ENCODE measurements around the gene RBM10.

The RBM10 gene

DNA sequence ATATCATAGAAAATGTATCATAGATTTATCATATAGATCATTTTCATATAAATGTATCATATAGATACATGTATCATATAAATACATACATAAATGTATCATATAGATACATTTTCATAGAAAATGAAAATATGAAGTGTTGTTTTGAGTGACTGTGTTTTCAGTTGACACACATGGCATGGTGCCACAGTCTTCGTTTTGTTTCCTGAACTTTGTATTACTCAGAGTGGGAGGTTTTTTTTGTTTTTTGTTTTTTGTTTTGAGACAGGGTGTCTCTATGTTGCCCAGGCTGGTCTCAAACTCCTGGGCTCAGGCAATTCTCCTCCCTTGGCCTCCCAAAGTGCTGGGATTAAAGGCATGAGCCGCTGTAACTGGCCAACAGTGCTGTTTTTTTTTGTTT is 3.9 kb downstream of the RBM10 start:
- no peak for DNase-seq (ENCODE audit: low read depth in 2 of 2)

DNA sequence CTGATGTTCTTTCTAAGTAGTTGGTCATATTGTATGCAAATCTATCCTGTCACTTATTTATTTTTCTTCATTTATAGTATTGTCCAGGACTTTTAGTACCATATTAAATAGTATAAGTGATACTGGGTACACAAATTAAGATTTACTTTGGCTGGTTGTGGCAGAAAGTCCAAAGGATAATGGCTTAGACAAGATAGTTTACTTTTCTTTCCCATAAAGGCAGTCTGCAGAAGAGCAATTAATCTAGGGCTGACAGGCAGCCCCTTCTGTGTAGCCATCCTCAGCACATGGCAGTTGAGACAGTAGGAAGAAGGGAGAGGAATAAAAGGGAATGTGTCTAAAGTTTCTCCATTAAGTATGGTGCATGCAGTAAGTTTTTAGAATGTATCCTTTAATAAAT is 6.4 kb downstream of the RBM10 start:
- no peak for DNase-seq (ENCODE audit: low read depth in 2 of 2)

DNA sequence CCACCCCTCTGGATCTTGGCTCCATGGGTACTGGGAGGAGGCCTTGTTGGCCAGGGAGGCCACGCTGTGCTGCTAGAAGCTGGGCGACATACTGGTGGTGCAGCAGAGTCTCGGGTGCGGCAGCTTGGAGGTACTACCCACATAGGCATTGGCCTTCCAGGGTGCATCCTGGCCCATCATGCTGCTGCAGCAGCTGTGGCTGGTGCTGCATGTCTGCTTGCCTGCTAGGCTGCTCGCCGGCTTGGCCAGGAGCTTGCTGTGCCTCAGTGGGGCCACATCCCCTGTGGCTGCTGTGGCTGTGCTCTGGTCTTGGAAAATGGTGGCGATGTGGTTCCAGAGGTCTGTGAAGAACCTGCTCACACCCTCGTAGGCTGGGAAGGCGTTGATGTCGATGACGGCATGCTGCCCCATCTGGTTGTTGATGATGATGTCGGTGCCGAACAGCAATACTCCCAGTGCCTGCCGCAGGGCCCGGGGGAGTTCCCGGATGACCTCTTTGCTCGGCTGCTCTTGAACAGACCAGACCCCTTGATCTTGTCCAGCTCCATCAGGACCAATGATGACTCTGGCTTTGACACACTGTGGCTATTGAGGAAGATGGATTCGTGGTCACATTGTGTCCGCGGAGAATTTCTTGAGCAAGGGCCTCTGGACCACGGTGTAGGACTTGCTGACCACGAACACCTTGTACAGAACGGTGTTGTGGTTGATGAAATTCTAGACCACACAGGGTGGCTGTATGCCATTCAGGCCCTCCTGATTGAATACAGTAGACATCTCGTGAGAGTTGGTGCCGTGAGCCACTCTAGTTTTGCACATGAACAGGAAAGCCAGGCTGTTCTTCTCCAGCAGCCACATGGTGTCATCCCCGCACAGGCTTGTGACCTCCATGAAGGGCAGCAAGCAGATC is 11.8 kb downstream of the RBM10 start:
- no peak for DNase-seq (ENCODE audit: low read depth in 2 of 2)

DNA sequence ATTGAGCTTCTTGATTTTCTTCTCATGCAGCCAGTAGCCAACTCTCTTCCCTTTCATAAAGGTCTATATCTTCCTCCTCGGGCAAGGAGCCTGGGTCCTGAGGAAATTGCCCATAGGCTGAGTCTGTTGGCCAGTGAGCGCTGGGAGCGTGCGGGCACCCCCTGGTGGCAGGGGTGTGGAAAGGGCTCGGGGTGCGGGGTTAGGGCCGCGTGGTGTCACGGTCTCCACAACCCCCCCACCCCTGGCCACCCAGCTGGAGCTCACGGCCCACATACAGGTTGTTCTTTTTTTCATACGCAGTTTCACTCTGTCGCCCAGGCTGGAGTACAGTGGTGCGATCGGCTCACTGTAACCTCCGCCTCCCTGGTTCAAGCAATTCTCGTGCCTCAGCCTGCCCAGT is 13.1 kb downstream of the RBM10 start:
- DNase-seq (ENCODE audit: low read depth in 2 of 2), result no peak

DNA sequence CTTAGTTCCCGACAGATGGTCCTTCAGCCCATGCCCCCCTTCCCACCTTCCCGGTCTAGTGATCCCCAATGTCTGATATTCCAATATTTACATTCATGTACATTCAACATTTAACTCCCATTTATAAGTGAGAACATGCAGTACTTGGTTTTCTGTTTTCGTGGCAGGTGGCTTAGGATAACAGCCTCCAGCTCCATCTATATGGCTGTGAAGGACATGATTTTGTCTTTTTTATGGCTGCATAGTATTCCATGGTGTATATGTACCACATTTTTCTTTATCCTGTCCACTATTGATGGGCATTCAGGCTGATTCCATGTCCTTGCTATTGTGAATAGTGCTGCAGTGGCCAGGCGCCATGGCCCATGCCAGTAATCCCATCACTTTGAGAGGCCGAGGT is 13.8 kb downstream of the RBM10 start:
- no peak for DNase-seq (ENCODE audit: low read depth in 2 of 2)

DNA sequence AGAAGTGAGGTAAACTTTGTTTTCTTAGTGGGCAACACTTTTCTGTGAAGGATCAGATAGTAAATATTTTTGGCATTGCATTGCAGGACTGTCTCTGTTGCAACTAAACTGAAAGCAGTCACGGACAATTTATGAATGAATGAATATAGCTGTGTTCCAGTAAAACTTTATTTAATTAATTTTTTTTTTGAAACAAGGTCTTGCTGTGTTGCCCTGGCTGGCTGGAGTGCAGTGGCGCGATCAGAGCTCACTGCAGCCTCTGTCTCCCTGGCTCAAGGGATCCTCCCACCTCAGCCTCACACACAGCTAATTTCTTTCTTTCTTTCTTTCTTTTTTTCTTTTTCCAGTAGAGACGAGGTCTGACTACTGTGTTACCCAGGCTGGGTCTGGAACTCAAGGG is 15.8 kb downstream of the RBM10 start:
- no peak for DNase-seq (ENCODE audit: low read depth in 2 of 2)

DNA sequence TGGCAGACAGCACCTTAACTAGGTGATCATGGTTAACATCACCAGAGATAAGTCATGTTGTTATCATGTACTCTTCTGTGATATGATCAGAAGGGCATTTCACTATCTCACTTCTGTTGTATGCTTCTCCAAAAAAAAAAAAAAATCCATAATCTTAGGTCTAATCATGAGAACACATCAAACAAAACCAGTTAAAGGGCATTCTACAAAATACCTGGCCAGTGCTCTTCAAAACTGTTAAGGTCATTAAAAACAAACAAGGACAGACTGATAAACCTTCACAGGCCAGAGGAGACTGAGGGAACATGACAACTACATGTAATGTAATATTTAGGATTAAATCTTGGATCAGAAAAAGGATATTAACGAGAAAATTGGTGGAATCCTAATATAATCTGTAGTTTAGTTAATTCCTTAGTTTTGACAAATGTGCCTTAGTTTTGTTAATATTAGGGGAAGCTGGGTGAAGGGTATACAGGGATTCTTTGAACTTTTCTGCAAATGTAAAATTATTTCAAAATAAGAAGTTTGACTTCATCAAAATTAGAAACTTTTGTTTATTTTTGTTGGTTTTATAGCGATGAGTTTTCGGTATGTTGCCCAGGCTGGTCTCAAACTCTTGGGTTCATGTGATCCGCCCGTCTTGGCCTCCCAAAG is 18.0 kb downstream of the RBM10 start:
- no peak for DNase-seq (ENCODE audit: low read depth in 2 of 2)

DNA sequence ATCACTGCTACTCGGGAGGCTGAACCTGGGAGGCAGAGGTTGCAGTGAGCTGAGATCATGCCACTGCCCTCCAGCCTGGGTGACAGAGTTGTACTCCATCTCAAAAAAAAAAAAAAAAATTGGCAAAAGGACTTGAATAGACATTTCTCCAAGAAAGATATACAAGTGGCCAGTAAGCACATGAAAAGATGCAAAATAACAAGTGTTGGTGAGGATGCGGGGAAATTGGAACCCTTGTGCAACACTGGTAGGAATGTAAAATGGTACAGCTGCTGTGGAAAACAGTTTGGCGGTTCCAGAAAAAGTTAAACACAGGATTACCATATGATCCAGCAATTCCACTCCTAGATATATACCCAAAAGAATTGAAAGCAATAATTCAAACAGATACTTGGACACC is 19.4 kb downstream of the RBM10 start:
- no peak for DNase-seq (ENCODE audit: low read depth in 2 of 2)

DNA sequence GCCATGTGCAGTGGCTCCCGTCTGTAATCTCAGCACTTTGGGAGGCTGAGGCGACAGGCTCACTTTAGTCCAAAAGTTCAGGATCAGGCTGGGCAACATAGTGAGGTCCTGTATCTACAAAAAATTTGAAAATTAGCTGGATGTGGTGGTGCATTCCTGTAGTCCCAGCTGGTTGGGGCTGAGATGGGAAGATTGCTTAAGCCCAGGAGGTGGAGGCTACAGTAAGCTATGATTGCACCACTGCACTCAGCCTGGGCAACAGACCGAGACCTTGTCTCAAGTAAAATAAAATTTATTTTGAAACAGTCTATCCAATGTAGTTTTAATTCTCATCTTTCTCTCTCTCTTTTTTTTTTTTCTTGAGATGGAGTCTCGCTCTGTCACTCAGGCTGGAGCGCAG is 21.1 kb downstream of the RBM10 start:
- no peak for DNase-seq (ENCODE audit: low read depth in 2 of 2)

DNA sequence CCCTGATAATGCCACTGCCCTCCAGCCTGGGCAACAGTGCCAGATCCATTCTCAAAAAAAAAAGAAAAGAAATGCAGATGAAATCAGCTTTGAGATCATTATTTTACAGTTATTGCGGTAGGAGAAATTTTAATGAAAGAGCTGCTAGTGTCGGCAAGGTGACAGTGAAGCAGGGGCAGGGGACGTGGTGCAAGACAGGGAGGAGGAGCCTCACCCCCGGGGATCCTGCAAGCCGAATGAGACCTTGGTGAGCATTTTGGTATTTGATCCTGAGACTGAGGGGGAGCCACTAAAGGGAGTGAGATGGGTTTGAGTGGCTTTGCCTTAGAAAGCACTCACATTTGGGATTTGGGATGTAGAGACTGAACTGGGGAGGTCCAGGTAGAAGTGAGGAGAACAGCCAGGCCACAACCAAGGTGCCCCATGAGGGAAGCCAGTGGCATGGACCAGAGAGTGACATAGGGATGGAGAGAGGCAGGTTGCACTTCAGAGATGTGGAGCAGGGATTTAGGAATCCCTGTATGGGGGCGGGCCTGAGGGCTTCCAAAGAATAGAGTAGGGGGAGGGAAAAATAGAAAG is 23.6 kb downstream of the RBM10 start:
- no peak for DNase-seq (ENCODE audit: low read depth in 2 of 2)

DNA sequence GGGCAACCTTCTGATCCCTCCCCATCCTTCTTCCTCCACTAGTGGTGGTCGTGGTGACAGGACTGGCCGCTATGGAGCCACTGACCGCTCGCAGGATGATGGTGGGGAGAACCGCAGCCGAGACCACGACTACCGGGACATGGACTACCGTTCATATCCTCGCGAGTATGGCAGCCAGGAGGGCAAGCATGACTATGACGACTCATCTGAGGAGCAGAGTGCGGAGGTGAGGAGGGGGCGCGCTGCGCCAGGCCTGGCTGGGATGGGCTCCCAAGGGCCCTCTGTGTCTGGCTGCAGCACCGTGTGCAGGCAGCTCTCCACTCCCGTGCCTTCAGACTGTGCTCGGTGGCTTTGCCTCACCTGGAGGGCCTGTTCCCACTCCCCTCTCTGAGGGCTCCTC is 24.3 kb downstream of the RBM10 start:
- DNase-seq (ENCODE audit: low read depth in 2 of 2), result no peak

DNA sequence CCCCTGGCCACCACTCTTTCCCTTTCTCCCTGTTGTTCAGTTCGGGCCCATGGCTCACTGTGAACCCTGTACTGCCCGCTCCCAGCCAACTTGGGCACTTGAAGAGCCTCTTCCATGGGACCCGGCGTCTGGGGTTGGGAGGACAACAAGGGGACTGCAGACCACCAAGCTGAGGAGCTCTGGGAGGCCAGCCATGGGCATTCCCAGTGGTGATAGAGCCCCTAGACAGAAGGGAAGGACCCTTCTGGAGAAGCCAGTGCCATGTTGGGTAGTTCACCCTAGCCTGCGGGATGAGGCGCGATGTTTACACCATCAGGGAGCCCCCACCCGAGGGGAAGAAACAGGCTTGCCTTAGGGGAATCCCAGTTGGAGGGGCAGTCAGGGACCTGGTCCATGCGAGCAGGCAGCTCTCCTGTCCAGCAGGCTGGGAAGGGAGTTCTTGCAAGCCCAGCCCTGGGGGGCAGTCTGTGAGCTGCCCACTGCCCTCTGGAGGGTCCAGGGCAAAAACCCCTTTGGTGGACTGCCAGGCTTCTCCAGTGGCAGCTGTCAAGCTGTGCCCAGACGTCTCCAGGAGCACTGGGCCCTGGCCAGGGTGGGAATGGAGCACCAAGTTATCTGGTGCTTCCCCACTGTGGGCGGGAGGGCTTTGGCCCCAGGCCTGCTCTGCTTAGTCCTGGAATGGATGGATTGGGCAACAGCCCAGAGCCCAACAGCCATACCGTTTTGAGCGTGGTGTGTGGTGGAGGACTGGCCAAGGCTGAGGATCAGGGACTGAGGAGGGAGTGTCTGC is 24.9 kb downstream of the RBM10 start:
- no peak for DNase-seq (ENCODE audit: low read depth in 2 of 2)

DNA sequence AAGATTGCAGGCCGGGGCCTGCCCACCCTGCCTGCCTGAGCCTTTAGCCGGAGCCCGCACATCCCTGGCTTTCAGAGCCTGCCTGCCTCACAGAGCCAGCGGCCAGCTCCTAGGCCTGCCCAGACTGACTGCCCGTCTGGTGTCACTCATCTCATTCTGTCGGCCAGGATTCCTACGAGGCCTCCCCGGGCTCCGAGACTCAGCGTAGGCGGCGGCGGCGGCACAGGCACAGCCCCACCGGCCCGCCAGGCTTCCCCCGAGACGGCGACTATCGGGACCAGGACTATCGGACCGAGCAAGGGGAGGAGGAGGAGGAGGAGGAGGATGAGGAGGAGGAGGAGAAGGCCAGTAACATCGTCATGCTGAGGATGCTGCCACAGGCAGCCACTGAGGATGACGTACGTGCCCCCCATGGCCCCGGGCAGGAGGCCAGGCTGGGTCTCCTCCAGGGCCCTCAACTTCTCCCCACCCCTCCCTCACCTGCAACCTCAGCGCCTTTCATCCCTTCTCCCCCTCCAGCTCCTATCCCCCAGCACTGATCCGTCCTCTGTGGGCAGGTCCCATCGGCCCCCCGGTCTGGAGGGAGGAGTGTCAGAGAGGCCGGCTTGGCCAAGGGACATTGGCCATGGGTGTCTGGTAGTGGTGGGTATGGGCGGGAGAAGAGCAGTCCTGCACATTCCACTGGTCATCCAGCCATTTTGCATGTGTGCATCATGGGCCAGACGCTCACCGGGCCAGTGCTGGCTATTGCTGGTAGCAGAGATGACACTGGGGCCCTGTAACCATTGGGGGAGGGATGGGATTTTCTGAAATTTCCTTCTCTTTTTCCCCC is 26.1 kb downstream of the RBM10 start:
- no peak for DNase-seq (ENCODE audit: low read depth in 2 of 2)

DNA sequence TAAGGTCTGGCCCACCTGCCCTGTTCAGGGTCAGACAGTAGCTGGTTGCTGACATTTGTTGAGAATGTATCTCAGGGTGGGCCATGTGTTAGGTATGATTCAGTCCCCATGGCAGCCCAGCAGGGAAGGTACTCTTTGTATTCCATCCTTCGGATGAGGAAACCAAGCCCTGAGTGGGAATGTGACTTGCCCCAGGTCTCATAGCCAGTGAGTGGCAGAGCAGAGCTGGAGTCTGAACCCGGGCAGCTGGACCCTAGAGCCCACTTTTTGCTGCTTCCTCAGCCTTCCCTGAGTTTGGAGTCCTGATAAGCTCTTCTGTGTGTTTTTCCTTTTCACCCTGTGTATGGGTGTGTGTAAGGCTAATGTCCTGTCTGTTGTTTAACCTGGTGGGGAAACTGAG is 27.0 kb downstream of the RBM10 start:
- no peak for DNase-seq (ENCODE audit: low read depth in 2 of 2)

DNA sequence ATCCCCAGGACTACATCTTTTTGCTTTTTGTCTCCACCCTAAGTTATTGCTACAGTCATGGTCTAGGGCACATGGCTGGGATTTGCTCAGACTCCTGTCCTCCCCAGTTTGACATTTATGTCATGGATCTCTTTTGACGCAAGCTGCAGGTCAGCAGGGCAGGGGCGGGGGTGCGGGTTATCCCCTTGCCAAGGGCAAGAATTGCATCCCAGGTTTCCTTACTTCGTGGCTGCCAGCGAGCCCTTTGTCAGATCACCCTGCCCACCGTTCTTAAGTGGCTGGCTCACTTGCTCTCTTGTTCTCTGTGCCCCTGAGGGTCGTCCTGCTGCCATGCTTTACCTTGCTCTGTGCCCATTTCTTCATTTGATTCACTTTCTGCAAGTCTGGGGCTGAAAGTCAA is 27.5 kb downstream of the RBM10 start:
- DNase-seq (ENCODE audit: low read depth in 2 of 2), result no peak

DNA sequence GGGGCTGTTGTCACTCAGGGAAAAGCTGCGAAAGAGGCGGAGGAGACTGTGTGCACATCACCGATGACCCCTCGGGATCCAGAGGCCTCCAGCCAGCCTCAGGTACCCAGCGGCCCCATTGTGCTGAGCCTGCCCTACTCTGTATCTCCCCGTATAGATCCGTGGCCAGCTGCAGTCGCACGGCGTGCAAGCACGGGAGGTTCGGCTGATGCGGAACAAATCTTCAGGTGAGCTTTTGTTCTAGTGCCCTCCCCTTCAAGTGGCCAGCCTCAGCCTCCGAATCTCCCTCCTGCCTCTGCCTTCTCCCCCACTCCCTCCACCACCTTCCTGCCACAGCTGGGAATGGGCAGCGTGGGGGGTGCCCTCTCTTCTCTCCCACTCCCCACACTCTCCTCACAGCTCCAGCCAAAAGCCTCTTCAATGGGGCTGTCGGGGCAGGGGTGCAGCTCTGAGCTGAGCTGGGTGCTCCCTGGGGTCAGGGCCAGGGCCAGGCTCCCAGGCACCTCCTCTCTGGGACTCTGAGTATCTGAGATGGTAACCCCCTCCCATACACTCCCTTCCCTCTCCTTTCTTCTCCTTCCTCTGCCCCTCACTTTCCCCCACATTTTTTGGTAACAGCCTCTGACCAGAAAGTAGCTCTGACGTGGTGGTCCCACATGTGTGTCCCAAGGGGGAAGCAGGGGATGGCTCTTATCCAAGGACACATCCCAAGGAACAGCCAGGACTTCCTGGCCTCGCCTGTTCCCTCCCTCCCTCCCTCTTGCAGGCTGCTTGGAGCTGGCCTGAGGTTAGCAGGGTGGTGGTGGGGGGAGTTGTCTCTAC is 28.2 kb downstream of the RBM10 start:
- DNase-seq (ENCODE audit: low read depth in 2 of 2), result no peak

DNA sequence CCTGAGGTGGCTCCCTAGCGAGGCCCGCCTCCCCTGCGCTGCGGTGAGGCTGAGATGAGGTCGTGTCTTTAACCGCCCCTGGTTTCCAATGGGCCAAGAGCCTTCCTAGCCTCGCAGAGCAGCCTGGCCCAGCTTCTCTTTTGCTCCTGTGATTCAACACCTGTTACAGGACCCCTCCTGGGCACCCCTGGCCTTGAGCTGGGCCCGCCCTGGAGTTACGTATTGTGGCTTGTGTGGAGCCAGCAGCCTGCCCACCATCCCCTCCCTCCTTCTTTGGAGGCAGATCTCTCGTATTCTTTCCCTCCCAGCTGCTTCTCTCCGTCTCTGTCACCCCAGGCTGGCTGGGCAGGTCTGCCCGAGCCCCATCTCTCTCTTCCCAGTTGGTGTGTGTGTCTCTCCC is 29.4 kb downstream of the RBM10 start:
- DNase-seq (ENCODE audit: low read depth in 2 of 2), result no peak

DNA sequence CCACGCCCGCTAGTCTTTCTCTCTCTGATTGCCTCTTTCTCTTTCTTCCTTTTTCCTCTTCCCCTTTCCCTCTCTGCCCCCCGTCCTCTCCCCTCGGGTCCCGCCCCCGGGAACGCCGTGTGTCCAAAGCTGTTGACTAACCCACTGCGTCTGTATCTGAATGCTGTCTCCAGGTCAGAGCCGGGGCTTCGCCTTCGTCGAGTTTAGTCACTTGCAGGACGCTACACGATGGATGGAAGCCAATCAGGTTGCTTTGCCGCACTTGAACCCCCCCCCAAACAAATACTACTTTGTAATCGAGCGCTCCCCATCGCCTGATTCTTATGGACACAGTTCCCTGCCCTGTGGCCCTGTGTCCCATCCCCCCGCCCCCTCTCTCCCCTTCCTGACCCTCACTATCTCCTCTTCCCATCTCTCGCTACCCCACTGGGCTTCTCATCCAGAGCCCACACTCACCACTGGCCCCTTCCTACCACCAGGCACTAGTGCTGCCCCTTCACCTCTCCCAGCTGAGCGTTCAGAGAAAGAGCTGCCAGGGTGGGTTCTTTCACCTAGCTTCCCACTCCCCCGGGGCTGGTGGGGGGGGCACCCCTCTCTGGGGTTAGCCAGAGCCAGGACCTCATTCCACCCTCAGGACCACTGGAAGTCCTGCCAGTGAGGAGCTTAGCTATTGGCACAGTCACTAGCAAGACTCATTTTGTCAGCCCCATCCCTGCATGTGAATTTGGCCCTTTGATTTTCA is 30.0 kb downstream of the RBM10 start:
- no peak for DNase-seq (ENCODE audit: low read depth in 2 of 2)

DNA sequence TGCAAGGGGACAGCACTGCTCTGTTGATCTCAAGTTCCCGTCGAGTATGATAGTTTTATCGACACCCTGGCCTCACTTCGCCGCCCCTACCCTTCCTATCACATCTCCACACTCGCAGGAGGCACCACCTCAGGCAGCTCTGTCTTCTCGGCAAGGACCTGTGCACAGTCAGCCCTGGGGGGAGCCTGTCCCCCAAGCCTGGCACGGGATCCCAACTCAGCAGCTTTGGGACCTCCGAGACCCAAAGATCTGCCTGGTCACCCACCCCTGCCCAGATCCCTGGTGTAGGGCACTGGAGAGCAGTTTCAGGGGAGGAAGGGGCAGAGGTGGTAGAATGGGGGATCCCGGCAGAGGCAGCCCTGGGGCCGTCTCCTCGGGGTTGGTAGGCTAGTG is 30.6 kb downstream of the RBM10 start:
- DNase-seq (ENCODE audit: low read depth in 2 of 2), result no peak
